Adrenal gland (tissue), 12 donors: Measurements from ENCODE around the gene VSX2. TPM values are rescaled to one million over a fixed set of nuclear protein-coding genes. Genes with fewer than 3 reads are reported as not detected.

Source experiments
- DNase-seq, 7 donors: peaks; one replicate each; pipeline ENCODE4 v3.0.0-alpha.2; 2019 to 2020
- H3K27ac ChIP-seq, 5 donors: fragments of 200-600 bp; sonication (generic) in 4 of 5; 1 replicate in 3 of 5; 2 replicates in 2 of 5; pipeline versions ENCODE4 v1.5.1 to v1.8.0; 2016 to 2020; ENCODE audit warnings: mild to moderate bottlenecking in 1 of 5
- H3K27me3 ChIP-seq: fragments of 200-600 bp; 2 replicates; pipeline ENCODE4 v1.8.0; 2021
- H3K36me3 ChIP-seq, 2 donors: fragments of 200-600 bp; replicated peaks in 1 of 2; 1 replicate in 1 of 2; 2 replicates in 1 of 2; pipeline versions ENCODE4 v1.5.1 to v1.8.0; 2018 to 2022
- H3K4me1 ChIP-seq, 2 donors: fragments of 200-600 bp; replicated peaks in 1 of 2; 1 replicate in 1 of 2; 2 replicates in 1 of 2; pipeline versions ENCODE4 v1.5.1 to v1.8.0; 2018 to 2021
- H3K4me3 ChIP-seq, 4 donors: fragments of 200-600 bp; sonication (generic) in 3 of 4; one replicate each; pipeline ENCODE4 v1.5.1; 2016 to 2018
- H3K9me3 ChIP-seq, 3 donors: fragments of 200-600 bp; sonication (generic) in 1 of 3; replicated peaks in 1 of 3; 1 replicate in 2 of 3; 2 replicates in 1 of 3; pipeline versions ENCODE4 v1.5.1 to v1.8.0; 2016 to 2021
- CTCF ChIP-seq, 6 experiments: fragments of 450-650 bp in 4 of 6; fragments of 200-600 bp in 2 of 6; sonication (generic) in 1 of 6; IDR thresholded peaks; 1 replicate in 5 of 6; 2 replicates in 1 of 6; pipeline versions ENCODE4 v1.5.1 to v1.8.0; 2016 to 2021; ENCODE audit warnings: antibody characterized with exemption in 6 of 6, mild to moderate bottlenecking in 2 of 6, moderate library complexity in 1 of 6
- POLR2A ChIP-seq, 2 donors: fragments of 450-650 bp; IDR thresholded peaks; one replicate each; pipeline ENCODE4 v1.6.1; 2017; ENCODE audit warnings: antibody characterized with exemption in 2 of 2, mild to moderate bottlenecking in 2 of 2, moderate library complexity in 1 of 2
- WGBS, 4 donors: extraction: QIAGEN DNeasy Blood & Tissue Kit in 2 of 4; methylation state at CpG; one replicate each; pipeline versions ENCODE4 v1.1.5 to v1.1.7; 2013 to 2017; 5-methylcytosine and 5-hydroxymethylcytosine counted together
- intact Hi-C, 2 donors: fragments of 100-400 bp; cut with DNase I; formaldehyde crosslinking; loops; one replicate each; pipeline versions ENCODE4 v1.14.1 to v1.15.0; 2022 to 2023
- polyA plus RNA-seq, 3 donors: library from polyadenylated mRNA; stranded (reverse); fragments of 200-250 nt in 2 of 3; fragments of 350-450 nt in 1 of 3; fragmentation: Illumina TruSeq in 1 of 3; extraction: RNeasy Lipid Tissue Mini Kit (QIAGEN cat#74804) in 1 of 3; gene quantifications; one replicate each; pipeline ENCODE4 v1.2.3, GENCODE V29; 2013 to 2014
- total RNA-seq, 9 donors: library from RNA; depleted of rRNA in 4 of 9; stranded (reverse); fragments of >200 nt in 4 of 9; fragments of 120-200 nt in 1 of 9; fragmentation: NEBNext Ultra II Directional in 1 of 9; extraction: Animal tissue kit (Norgen Biotek cat#: 25700) in 1 of 9; gene quantifications; one replicate each; pipeline versions ENCODE4 v1.1.0 to v1.2.4, GENCODE V29; 2013 to 2023
- donor health status: healthy with polysubstance abuse.
- donor health status: Bipolar disorder and iron deficiency.
- donor health status: DM: yes; HTN: yes; CAD: no.
- donor health status: DM: no; HTN: no; CAD: no.
- donor health status: DM: no; HTN: no; CAD: no.
- donor health status: DM: yes; HTN: yes; CAD: no.

Gene VSX2
- total and polyA plus RNA-seq, 12 donors, result not detected

DNA sequence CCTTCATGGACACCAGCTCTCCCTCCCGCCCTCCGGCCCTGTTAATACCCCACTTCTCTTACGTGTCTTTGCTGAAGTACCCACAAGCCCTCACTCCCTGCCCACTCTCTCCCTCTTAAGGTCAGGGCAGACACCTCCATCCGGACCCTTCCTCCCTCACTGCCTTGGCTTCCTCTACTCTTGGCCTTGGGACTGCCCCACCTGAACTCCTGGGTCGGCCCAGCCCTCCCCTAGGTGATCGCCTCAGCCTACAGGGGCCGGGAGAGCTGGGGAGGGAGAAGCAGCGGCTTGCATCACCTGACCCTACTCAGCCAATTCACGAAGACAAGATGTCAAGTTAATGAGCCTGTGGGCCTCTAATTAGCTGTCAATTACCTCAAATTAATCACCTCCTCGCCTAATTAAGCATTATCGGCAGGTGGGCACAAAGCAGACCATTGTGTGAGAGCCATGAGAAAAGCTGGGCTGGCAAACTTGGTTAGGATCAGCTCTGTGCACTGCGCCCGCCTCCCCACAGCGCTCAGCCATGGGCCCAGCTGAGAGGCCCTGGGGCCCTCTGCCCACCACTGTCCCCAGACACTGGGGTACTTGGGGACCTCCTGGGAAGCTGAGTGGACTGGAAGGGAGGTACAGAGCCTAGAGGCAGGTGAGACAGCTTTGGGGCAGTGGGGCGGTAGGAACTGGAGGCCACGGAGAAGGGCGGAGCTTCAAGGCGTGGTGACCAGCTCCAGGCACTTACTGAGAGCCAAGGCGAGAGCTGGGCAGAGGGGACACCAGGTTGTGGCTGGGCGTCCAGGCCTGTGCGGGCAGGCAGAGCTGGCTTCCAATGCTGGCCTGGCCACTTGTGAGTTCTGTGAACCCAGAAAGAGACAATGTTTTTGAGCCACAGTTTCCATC is 25.1 kb upstream of the VSX2 start:
- H3K9me3 ChIP-seq, result no peaks in the 10 kb centered on the region
- H3K4me1 ChIP-seq, result no peaks in the 10 kb centered on the region
- no peak overlapping the region for H3K27ac ChIP-seq
- no peaks in the 10 kb centered on the region for H3K36me3 ChIP-seq
- H3K27me3 ChIP-seq, result peaks cover 7% of the 10 kb centered on the region
- WGBS, 4 donors, result 83 to 89% (median 85%) methylated on average over 18 to 21 of the region's 21 CpGs
- H3K4me3 ChIP-seq, result no peak overlapping the region
- TF ChIP-seq POLR2A (IDR thresholded peaks at IDR 0.05) (no peak), CTCF (IDR thresholded peaks at IDR 0.05) (no peak)
- no peak for DNase-seq
- intact Hi-C loops, result no loop called here

DNA sequence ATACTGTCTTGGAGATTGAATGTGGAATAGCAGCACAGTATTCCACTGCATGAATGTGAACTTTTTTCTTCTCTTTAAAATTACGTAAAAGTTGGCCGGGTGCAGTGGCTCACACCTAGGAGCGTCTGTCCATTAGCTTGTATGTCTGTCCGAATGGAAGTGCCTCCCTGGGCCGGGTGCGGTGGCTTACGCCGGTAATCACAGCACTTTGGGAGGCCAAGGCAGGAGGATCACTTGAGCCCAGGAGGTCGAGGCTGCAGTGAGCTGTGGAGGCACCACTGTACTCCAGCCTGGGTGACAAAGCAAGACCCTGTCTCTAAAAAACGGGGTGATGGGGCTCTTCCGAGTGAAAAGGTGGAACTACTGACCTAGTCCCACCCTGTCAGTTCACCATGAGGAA is 22.6 kb upstream of the VSX2 start:
- no peaks in the 10 kb centered on the region for H3K4me1 ChIP-seq
- intact Hi-C loops, result no loop called here
- DNase-seq, result no peak
- H3K27me3 ChIP-seq, result peaks cover 10% of the 10 kb centered on the region
- H3K27ac ChIP-seq, result no peak overlapping the region
- no peak for TF ChIP-seq CTCF (IDR thresholded peaks at IDR 0.05)
- no peak for TF ChIP-seq POLR2A (IDR thresholded peaks at IDR 0.05)
- WGBS, 4 donors, result 80 to 87% (median 84%) methylated on average over 10 to 11 of the region's 11 CpGs
- no peaks in the 10 kb centered on the region for H3K9me3 ChIP-seq
- no peaks in the 10 kb centered on the region for H3K36me3 ChIP-seq
- H3K4me3 ChIP-seq, result no peak overlapping the region

DNA sequence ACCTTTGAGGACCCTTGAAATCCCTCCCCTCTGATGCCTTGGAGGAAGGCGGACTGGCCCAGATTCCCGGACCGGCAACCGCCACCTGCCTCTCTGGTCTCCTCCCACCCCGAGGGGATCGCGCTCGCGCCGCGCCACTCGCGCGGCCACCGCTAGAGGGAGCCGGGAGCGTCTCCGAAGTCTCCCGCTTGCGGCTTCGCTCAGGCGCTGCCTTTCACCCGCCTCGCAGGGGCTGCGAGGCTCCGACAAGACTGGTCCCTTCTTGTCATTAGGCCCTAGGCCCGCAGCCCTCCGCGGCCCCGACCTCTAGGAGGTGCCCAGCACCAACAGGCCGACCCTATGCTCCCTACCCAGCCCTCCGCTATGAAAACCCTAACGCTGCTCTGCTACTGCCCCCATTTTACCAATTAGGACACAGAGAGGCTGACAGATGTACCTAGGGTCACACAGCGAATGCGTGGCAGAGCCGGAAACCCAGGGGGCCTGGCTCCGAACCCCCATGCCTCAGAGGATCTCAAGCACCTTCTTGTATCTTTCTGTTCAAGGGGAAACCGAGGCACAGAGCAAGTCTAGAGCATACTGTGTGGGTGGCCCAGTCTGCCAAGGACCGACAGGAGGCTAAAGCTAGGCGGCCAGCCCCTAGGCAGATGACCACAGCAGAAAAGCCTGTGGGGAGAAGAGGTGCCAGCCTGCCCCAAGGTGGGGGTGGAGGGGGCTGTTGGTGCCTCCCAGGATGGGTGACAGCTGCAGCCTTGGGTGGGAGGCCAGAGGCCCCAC is 21.4 kb upstream of the VSX2 start:
- Histone ChIP-seq H3K27ac (no peak overlapping the region), H3K4me1 (no peaks in the 10 kb centered on the region), H3K9me3 (no peaks in the 10 kb centered on the region), H3K4me3 (no peak overlapping the region), H3K27me3 (peaks cover 10% of the 10 kb centered on the region), H3K36me3 (no peaks in the 10 kb centered on the region)
- TF ChIP-seq CTCF (IDR thresholded peaks at IDR 0.05) (peak; percentile 65 to 85 (median 82)), POLR2A (IDR thresholded peaks at IDR 0.05) (no peak)
- DNase-seq, result peak; percentile 53 to 82 (median 71)
- intact Hi-C loops, result no loop called here
- 6 to 10% (median 8%) methylated on average over 9 to 40 of the region's 40 CpGs; no CpG with 5 or more reads in 1 of the 4 donors for WGBS, 4 donors

GRCh38 chr14:74218462-74218861 is 20.8 kb upstream of the VSX2 start:
- DNase-seq, result no peak
- no peaks in the 10 kb centered on the region for H3K9me3 ChIP-seq
- peaks cover 10% of the 10 kb centered on the region for H3K27me3 ChIP-seq
- H3K36me3 ChIP-seq, result no peaks in the 10 kb centered on the region
- no peak overlapping the region for H3K4me3 ChIP-seq
- intact Hi-C loops, result no loop called here
- WGBS, 4 donors, result 49 to 67% (median 61%) methylated on average over 2 to 4 of the region's 4 CpGs
- H3K4me1 ChIP-seq, result no peaks in the 10 kb centered on the region
- TF ChIP-seq CTCF (IDR thresholded peaks at IDR 0.05) (no peak), POLR2A (IDR thresholded peaks at IDR 0.05) (no peak)
- no peak overlapping the region for H3K27ac ChIP-seq
